Kidney tubule cell (primary cell): Measurements from ENCODE around the gene KRTAP4-7.
"Not testable (repeated sequence)": the region's sequence is repeated elsewhere in the genome, so short reads cannot be mapped to it uniquely, and the experiment has no call there.

Experiments used
- DNase-seq: peaks from one replicate; pipeline ENCODE4 v3.0.0-alpha.2; 2018; ENCODE audit warnings: low spot score

The KRTAP4-7 gene

DNA sequence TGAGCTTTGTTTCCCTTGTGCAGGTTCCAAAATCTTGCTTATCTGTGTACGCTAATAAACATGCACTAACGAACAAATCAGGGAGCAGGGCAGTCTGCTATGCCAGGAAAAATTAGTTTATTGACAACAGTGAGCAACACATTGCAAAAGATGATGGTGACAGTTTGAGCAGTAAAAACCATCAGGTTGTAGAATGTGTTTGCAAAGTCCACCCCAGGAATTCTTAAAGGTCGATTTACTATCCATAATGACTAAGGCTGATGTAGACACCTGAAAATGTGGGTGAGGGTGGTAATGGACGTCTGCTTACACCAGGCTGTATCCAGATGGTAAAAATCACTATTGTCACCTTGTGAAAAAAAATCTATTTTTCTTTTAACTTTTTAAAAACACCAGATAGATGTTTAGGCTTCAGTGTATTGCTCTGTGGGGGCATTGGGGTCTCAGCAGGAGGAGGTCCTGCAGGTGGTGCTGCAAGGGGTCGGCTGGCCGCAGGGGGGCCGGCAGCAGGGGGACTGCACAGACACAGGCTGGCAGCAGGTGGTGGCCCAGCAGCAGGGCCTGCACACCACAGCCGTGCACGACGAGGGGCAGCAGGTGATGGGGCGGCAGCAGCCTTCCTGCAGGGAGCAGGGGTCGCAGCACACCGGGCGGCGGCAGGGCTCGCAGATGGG is 18.8 kb upstream of the KRTAP4-7 start:
- DNase-seq: peak; percentile 56

DNA sequence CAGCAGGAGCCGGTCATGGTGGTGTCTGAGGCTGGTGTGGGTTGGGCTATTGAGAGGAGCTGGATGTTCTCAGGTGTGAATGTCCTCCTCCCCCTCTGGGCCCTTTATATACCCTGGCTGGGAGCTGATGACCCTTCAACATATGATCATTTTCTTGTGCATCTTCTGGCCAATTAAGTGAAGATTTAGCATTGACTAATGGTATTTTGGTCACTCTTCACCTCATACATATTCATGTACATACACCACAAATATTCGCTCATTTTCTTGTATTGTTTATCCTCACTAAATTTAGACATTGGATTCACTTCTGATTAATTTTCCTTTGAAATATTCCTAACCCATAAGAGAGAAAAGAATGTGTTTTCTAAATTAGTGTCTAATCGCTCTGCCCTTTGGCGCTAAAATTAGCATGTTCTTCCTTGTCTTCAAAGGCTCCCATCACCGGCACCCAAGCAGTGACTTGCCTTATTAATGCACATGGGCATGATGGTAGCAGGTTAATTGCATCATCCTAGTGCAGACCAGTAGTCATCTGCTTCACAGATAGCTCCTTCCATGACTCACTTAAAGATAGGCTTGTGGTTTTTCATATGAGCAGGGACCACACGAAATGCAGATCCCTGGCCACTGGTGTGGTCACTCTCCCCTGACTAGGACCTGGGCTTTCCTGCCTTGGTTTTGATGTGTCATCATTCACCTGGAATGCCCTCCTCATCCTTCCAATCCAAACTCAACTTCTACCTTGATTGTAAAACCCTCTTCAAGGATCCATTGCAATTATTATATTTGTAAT is 17.9 kb upstream of the KRTAP4-7 start, which contains the start of gene KRTAP2-4:
Gene KRTAP2-4 (minus strand): TSS at position 51 of the 796 bp plus-strand sequence. CDS start 34 bp downstream, at position 17.
- peak; percentile 99 for DNase-seq

DNA sequence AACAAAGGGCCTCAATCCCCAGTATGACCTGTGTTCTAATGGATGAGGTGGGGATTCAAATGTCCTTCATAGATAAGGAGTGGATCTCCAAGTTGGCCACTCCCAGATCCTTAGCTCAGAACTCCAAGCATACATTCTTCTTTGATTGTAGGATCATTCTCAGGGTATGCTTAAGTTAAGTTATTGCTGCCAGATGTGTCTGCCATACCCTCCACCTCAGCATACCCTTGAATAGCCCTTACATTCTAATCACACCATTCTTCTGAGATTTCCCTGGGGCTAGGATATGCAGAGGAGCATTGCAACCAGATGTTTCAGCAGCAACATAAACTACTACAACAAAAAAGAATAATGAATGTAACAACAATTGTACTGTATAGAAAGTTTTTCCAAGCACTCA is 16.7 kb upstream of the KRTAP4-7 start:
- DNase-seq: no peak

DNA sequence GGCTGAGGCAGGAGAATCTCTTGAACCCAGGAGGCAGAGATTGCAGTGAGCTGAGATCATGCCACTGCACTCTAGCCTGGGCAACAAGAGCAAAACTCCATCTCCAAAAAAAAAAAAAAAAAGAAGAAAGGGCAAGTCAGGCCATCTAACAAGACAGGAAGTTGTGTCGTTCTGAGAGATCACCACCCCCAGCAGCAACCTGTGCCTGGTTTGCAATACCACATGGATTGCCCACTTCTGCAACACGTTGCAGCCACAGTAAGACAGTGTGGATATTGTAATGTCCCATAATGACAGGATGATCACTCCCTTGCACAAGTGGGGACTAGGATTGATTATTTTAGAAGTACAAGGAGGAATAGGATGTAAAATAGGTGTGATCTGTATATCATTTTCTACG is 14.9 kb upstream of the KRTAP4-7 start:
- no peak for DNase-seq

DNA sequence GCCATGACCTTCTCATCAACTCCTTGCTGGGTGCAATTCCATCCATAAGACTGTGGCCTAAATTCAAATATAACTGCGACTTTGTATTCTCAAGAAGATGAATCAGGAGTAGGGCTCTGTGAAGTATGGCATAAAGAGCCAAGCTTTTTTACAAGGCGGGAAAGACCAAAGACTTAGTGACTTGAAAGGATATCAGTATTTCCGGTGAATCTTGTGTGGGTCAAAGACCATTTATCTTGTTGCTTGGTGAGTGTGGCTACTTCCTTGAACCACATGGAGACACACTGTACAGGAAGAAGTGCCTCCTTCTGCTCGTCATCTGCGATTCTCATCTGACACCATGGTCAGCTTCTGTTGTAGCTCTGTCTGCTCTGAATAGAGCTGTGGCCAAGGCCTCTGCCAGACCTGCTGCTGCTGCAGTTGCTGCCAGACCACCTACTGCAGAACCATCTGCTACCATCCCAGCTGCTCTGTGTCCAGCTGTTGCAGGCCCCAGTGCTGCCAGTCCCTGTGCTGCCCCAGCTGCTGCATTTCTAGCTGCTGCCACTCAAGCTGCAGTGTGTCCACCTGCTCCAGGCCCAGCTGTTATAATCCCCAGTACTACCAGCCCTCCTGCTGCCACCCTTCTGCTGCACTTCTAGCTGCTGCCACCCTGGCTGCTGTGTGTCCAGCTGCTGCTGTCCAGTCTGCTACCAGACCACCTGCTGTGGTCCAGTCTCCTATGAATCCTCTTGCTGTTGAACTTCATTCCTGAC is 12.2 kb upstream of the KRTAP4-7 start:
- DNase-seq: no peak

DNA sequence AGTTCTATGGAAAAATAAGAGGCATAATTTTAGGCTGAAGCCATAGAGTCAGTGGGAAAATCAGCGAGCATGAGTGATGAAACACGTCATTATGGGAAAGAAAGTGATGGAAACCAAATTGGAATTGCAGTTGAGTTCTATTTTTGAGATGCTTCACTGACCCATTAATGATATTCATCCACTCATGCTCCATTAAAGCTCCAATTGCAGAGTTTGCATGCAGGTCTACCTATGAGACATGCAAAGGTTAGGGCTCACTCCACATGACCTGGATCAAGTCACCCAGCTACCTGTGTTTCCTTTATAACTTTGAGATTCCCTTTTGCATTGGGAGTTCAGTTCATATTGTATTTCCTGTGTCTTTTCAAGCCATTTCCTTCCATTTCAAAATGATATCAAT is 10.3 kb upstream of the KRTAP4-7 start:
- peak; percentile 51 for DNase-seq

DNA sequence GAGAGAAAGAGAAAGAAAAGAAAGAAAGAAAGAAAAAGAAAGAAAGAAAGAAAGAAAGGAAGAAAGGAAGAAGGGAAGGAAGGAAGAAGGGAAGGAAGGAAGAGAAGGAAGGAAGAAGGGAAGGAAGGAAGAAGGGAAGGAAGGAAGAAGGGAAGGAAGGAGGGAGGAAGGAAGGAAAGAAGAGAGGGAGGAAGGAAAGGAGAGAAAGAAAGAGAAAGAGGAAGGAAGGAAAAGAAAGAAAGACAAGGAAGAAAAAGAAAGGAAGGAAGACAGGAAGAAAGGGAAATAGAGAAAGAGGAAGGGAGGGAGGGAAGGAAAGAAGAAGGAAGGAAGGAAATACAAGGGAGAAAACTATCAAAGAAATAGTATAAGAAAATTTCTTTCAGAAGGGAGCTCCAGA is 7.2 kb upstream of the KRTAP4-7 start:
- DNase-seq: no peak

DNA sequence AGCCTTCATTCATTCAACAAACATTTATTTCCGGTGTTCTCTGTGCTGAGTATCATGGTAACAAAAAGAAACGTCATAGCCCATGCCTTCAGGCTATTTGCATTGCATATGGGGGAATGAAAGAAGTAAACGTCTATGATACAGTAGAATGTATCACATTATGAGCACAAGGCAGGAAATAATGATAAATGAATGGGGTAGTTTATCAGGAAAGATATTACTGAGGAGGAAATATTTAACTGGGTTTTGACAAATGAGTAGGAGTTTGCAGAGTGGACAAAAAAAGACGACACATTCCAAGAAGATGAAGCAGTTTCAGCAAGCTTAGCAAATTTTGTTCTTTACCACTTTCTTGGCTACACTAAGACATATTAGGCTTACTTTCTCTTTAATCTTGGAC is 1.3 kb upstream of the KRTAP4-7 start:
- DNase-seq: peak; percentile 47

DNA sequence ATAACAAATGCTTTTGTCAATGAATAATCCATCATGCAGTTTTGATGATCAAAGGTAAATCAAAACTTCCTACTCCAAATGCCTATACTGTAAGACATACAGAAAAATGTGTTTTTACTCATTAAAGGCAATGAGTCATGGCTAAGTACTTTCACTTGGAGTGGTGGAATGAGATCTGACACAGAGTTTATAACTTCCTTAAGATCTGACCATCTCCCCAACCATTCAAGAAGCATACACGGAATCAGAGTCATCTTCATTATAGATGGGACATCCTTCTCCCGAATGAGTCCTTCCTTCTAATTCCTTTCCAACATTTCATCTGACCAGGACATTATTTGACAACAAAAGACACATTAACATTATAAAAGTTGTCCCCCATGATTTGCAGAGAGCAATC is 523 bp upstream of the KRTAP4-7 start:
- peak; percentile 81 for DNase-seq

DNA sequence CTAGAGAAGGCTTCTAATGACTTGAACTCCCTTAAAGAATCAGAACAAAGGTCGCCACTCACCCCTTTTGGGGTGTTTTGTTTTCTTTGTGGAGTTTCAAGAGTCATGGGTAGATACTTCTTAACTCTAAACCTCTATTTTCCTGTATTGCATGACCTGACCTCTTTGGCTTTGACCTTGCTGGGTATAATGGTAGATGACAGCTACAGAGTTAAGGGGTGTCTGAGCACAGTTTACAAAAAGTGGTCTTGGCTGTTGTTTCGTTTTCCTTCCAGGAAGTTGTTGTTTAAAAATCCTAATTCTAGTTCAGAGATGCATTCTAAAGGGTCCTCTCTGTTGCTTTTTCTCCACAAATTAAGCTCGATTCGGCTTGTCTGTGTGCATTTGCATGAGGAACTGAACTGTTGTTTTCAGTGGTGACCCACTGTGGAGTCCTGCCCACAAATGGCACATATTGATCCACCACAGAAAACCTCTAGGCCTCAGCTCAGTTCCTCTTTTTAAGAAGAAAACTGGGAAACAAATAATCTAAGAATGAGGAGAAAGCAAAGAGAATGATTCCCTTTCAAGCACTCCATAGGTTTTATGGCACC is 4.9 kb downstream of the KRTAP4-7 start:
- DNase-seq: not testable (repeated sequence)

DNA sequence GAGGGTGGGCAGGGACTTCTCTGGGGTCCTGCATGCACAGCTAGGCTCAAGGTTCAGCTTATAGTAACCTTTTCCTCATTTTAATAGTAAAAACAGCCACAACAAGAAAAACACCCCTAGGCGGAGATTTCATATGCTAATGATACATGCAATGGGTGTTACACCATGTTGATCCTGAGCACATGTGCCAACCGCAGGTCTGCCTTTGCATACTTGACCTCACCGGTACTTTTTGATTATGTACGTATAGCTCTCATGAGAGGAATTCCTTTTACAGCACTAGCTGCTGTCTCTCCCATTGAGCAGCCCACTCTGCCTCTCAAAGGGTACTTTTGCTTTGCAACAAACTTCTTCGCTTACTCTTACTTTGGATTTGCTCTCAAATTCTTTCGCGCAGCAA is 12.1 kb downstream of the KRTAP4-7 start:
- DNase-seq: no peak

DNA sequence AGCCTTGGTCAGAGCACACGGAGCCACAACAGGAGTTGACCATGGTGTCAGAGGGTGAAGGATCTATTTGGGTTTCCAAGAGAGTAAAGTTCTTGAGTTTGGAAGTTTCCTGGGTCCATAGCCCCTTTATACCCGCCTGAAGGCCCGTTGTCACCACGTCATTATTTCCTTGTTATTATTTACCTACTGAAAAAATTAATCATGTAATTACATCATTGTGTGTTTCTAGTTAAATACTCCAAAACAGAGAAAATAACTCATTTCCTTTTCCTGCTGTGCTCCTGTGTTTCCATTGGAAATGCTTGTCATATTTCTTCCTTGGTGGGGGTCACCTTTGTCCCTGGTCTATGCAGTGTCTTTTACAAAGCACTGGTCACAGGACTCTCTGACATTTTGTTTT is 14.1 kb downstream of the KRTAP4-7 start, which contains the start of gene KRTAP4-8:
Gene KRTAP4-8 (minus strand): TSS at position 101 of the 400 bp plus-strand sequence. CDS start 58 bp downstream, at position 43.
- DNase-seq: no peak

DNA sequence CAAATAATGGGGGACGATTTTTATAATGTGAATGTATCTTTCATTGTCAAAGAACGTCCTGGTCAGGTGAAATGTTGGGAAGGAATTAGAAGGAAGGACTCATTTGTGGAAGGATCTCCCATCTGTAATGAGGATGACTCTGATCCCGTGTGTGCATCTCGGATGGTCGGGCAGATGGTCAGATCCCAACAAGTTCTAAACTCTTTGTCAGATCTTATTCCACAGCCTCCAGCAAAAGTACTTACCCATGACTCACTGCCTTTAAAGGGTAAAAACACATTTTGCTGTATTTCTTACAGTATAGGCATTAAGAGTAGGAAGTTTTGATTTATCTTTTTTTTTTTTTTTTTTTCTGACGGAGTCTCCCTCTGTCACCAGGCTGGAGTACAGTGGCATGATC is 14.5 kb downstream of the KRTAP4-7 start:
- peak; percentile 14 for DNase-seq

DNA sequence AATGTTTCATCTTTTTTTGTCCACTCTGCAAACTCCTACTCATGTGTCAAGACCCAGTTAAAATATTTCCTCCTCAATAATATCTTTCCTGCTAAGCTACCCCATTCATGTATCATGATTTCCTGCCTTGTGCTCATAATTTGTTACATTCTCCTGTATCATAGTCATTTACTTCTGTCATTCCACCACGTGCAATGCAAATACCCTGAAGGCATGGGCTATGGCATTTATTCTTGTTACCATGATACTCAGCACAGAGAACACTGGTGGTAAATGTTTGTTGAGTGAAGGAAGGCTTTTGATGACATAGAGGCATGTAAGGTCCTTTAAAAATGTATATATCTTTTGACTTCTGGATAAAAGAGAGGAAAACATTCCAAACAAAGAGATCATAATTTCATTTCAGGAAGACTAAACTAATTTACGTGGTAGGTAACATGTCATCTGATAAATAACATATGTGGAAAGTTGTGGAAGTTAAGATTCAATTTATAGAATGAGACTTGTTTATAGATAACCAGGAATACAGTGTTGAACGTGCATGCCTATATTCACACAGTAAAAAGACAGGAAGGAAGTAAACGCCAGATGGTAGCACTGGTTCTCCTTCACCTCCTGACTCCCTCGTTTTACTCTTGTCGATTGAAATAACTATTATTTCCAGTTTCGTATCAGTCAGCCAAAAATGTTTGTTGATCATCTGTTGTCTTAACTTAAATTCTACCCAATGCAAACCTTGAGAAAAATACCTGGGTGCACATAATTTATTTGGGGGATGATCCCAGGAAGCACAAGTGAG is 15.9 kb downstream of the KRTAP4-7 start:
- peak; percentile 84 for DNase-seq

DNA sequence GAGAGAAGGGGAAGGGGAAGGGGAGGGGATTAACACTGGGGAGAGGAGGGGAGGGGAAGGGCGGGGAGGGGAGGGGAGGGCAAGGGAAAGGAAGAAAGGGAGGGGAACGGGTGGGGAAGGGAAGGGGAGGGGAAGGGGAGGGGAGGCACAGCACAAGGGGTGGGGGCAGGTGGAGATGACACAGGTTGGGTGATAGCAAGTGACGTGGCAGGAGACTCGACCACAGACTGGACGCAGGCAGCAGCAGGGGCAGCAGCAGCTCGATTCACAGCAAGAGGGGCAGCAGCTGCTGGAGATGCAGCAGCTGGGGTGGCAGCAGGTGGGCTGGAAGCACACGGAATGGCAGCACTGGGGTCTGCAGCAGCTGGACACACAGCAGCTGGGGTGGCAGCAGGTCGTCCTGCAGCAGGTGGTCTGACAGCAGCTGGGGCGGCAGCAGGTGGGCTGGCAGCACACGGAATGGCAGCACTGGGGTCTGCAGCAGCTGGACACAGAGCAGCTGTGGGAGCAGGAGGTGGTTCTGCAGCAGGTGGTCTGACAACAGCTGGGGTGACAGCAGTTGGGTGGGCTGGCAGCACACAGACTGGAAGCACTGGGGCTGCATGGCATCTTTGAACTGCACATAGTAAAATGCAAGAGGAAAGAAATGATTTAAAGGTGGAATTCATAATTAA is 17.8 kb downstream of the KRTAP4-7 start, which contains the start of gene KRTAP4-16:
Gene KRTAP4-16 (minus strand): TSS at position 624 of the 674 bp plus-strand sequence. CDS start 0 bp downstream, at position 624.
- no peak for DNase-seq

DNA sequence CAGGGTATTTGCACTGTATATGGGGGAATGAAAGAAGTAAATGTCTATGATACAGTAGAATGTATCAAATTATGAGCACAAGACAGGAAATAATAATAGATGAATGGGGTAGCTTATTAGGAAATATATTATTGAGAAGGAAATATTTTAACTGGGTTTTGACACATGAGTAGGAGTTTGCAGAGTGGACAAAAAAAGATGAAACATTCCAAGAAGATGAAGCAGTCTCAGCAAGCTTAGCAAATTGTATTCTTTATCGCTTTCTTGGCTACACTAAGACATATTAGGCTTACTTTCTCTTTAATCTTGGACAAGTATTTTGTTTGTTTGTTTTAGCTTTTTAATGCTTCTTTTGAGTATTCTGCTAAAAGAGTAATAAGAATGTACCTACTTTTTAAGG is 19.9 kb downstream of the KRTAP4-7 start:
- no peak for DNase-seq

DNA sequence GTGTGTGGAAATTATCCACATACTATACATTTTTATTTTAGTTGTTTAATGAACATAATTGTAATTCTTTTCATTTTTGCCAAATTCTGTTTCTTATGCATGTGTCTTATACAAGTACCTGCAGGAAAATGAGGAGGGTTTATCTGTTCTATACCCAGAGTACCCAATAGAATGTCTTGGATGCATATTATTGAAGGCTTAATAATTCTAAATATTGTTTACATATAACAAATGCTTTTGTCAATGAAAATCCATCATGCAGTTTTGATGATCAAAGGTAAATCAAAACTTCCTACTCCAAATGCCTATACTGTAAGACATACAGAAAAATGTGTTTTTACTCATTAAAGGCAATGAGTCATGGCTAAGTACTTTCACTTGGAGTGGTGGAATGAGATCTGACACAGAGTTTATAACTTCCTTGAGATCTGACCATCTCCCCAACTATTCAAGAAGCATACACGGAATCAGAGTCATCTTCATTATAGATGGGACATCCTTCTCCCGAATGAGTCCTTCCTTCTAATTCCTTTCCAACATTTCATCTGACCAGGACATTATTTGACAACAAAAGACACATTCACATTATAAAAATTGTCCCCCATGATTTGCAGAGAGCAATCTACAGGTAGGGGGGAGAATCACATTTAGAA is 20.6 kb downstream of the KRTAP4-7 start:
- DNase-seq: peak; percentile 79

DNA sequence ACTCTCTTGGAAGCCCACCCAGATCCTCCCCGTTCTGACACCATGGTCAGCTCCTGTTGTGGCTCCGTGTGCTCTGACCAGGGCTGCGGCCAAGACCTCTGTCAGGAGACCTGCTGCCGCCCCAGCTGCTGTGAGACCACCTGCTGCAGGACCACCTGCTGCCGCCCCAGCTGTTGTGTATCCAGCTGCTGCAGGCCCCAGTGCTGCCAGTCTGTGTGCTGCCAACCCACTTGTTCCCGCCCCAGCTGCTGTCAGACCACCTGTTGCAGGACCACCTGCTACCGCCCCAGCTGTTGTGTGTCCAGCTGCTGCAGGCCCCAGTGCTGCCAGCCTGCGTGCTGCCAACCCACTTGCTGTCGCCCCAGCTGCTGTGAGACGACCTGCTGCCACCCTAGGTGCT is 21.4 kb downstream of the KRTAP4-7 start, which contains the start of gene KRTAP4-9:
Gene KRTAP4-9 (plus strand): TSS at position 43 of the 400 bp plus-strand sequence. CDS start 0 bp downstream, at position 43.
- DNase-seq: not testable (repeated sequence)

DNA sequence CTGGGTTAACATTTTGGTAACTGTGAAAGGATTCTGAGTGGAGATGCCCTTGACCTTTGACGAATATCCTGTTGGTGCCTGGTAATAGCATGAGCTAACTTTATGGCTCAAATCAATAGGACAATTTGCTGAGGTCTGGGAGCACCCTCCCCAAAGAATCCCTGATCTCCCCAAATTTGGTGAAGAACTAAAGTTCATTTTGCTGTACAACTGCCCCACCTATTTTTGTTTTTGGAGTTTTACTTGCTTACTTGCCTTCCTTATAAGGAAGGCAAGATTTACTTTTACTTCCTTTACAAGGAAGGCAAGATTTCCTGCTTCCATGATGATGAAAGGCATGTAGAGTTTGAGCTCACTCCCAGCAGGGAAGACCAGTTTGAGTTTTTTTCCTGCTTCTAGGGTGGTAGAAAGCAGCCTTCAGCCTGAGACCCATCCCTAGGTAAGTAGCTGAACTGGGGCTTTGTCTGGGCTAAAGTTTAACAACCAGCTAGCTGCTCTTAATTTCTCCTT is 24.0 kb downstream of the KRTAP4-7 start:
- DNase-seq: peak; percentile 41
